Hematopoietic multipotent progenitor cell treated with erythropoietin and hydrocortisone succinate and interleukin-3 and kit ligand, for 8 days (in vitro differentiated cells): ENCODE data around the gene NAMPT.
A peak's percentile ranks its signal among the peaks of the same experiment; 100 is the strongest.
"Not testable (repeated sequence)": the region's sequence is repeated elsewhere in the genome, so short reads cannot be mapped to it uniquely, and the experiment has no call there.

Experiments
- DNase-seq: peaks from one replicate; pipeline ENCODE4 v3.0.0-alpha.2; 2015

The NAMPT gene

DNA sequence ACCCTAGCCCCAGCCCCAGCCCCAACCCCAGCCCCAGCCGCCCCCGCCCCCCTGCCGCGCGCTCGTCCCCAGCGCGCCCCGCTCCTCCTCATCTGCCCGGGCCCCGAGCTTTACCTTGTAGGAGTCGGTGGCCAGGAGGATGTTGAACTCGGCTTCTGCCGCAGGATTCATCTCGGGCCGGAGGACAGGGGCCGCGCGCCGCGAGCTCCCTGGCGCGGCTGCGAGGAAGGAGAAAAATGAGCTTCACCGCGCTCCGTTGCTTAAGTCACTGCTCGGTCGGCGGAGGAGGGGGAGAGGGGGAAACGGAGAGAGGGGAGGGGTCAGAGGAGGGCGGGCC lies at the start of gene NAMPT:
Gene NAMPT (minus strand): TSS at position 270 of the 337 bp plus-strand sequence. CDS start 99 bp downstream, at position 171.
- no peak for DNase-seq

DNA sequence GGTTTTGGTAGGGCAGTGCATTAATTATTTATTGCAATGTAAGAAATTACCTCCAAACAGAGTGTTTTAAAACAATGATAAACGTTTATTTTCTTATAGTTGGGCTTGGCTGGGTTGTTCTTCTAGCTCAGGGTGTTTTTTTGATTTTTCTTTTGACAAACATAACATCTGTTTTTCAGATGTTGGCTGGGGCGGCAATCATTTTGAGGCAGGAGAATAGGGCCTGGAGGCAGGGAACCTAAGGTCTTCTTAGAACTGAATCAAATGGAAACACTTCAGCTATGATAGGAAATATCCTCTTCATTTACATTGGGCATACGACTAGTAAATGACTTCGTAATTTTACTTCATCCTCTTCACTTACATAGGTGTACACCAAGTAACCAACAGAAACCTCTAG lies 47.4 kb upstream of the NAMPT start:
- no peak for DNase-seq

DNA sequence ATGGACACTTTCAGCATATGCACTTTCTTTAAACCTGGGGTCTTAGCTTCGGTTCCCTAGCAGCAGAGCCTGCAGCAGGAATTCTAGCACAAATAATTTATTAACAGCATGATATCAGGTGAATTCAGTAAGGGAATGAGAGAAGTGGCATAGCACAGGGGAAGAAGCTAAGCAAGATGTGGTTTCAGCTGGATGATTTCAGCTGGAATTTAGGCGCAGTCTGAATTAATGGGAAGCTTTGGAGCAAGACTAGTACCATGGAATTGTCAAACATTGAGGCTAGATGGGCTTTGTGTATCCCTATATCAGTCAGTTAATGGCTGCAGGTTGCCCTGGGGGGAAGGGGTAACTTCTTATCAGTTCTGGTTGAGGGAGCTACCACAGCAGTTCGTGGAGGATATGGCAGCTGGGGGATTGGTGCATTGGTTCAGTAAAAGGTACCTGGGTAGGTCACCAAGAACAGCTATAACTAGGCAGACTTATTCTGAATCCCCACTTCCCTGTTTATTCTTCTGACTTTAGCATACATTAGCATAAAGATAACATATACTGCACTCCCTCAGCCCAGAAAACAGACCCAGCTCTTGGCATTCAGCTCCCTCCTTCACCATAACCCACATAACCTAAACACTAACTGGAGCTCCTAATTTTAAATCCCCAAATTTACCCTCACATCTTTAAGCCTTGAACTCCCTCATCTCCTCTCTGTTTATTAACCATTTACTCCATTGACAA lies 46.8 kb upstream of the NAMPT start:
- DNase-seq, result no peak

DNA sequence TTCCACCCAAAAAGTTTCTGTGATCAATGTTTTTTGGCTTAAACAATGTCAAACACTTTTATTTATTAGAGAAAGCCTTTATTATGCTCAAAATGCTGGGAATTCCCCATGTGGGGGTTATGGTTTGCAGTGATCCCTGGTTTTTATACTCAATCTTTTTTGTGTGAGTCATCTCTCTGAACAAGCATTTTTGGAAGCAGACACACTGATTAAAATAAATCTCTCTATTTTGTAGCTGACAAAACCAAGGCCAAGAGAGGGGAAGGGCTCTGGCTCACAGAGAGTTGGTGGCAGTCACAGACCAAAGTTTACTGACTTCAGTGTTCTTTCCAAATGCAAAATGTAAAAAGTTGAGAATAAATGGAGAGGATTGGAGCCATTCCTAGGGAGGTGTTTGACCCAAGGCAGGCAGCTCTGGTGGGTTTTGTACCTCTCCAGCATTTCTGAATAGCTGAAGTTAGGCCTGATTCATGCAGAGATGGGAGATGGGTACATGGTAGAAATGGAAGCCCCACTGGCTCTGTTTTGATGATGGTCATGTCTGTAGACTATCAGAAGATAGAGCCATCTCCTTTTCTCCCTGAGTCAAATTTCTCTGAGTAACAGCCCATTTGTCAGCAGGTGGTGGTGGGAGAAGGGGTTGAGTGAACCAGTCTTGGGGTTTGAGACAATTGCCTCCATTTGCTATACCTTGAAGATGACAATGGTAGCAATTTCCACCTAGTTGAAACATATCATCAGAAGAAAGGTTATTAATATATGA lies 45.4 kb upstream of the NAMPT start:
- no peak for DNase-seq

DNA sequence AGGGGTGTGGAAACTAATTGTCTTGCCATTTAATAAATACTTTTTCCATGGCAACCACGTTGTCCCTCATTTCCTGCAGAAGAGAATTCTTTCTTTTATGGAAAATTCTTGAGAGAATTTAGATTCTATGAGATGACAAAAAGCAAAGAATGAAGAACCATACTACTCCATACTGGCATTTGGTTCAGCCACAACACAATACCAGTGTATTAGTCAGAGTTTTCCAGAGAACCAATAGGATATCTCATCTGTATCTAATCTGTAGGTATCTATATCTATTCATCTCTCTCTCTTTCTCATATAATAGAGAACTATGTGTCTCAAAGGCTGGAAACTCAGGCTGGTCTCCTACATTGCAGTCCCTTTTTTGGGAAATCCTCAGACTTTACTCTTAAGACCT lies 44.6 kb upstream of the NAMPT start:
- DNase-seq, result no peak

DNA sequence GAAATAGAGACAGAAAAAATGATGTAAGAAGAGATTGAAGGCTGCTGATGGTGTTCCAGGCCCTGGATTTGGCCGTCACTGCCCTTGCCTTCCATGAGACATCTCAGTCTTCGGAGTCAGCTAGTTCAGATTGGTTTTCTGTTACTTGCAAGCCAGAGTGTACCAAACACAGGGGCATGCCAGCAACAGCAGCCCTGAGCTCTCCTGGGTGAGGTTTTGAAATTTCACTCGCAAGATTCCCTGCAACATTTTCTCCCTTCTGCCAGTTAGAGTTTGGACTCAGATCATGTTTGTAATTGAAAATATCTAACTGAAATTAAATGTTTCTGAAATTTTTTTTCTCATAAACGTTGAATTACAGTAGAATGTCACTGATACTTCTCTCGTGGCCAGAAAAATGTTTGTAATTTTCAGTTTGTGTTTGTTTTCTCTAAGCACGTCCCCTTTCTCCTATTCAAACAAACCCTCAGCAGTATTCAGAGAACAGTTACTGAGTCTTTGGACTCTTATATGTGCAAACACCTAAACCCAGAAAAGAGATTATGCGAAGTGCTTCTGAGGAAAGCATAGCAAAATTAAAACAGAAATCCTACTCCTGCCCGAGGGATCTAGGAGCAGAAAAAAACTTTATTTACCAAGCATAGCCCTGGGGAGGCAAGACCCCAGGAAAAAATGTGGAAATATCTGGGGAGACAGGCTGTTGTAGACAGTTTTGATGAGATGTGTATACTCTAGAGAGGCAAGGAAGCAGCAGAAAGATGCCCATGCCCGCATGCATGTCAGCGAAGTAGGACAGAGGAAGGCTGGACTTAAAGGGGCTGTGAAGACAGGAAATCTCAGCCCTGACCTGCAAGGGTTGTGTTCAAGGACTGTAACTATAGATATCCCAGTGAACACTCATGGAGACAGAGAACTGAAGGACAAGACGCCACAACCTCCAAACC lies 43.0 kb upstream of the NAMPT start:
- DNase-seq, result no peak

DNA sequence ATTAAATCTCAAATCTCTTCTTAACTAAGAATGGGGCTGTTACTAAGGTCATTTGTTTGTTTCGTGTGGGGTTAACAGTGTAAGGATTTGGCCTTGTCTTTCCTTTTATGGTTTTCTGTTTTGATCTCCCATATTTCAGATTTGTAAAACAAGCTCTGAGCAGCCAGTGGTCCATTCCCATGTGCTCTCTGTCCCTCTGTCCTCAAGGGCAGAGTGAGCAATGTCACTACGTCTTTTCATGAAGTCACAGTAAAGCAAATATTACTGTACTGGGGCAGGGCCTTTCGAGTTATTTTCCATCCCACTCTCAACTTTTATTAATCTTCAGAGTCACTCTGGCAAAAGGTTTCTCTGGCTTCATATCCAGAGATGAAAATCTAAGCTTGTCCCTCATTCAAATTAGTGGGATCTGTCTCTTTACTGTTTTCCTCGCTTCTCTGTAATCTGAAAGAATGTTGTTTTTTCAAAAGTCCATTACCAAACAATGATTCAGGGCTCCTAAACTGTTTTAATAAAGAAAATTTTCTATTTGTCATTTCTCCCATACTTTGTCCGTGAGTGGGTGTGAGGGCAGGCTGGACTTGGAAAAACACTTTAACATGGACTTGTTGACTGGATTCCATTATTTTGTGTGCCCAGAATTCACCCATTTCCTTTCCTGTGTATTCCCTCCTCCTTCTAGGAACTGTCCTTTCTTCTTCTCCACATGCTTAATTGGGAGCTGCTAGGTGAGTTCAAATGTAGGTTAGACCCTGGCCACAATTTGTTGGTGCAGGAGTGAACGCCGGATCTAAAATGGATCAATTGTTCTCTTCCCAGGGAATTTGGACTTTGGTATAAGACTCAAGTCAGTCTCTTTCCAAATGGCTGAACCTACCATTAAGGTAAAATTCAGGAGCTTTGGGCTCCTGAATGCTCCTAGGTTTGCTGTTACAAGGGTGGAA lies 42.1 kb upstream of the NAMPT start:
- DNase-seq, result no peak

DNA sequence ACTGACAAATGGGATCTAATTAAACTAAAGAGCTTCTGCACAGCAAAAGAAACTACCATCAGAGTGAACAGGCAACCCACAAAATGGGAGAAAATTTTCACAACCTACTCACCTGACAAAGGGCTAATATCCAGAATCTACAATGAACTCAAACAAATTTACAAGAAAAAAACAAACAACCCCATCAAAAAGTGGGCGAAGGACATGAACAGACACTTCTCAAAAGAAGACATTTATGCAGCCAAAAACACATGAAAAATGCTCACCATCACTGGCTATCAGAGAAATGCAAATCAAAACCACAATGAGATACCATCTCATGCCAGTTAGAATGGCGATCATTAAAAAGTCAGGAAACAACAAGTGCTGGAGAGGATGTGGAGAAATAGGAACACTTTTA lies 39.7 kb upstream of the NAMPT start:
- not testable (repeated sequence) for DNase-seq

DNA sequence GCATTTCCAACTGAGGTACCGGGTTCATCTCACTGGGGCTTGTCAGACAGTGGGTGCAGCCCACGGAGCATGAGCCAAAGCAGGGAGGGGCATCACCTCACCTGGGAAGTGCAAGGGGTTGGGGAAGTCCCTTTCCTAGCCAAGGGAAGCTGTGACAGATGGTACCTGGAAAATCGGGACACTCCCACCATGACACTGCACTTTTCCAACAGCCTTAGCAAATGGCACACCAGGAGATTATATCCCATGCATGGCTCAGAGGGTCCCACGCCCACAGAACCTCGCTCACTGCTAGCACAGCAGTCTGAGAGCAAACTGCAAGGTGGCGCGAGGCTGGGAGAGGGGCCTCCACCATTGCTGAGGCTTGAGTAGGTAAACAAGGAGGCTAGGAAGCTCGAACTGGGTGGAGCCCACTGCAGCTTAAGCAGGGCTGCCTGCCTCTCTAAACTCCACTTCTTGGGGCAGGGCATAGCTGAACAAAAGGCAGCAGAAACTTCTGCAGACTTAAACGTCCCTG lies 35.5 kb upstream of the NAMPT start:
- not testable (repeated sequence) for DNase-seq

DNA sequence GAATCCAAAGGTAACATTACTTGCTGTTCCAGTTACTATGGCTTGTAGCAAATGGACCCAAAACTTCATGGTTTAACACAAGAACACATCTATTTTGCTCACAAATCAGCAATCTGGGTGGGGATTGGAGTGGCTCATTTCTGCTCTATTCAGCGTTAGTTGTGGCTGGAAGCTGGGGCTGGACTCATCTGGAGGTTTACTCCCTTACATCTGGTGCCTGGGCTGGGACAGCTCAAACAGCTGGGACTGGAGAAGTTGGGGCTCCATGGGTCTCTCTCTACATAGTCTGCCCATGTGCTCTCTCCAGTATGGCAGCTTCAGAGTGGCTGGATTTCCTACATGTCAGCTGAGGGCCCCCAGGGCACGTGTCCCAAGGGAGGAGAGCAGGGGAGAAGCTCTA lies 33.7 kb upstream of the NAMPT start:
- DNase-seq, result no peak

DNA sequence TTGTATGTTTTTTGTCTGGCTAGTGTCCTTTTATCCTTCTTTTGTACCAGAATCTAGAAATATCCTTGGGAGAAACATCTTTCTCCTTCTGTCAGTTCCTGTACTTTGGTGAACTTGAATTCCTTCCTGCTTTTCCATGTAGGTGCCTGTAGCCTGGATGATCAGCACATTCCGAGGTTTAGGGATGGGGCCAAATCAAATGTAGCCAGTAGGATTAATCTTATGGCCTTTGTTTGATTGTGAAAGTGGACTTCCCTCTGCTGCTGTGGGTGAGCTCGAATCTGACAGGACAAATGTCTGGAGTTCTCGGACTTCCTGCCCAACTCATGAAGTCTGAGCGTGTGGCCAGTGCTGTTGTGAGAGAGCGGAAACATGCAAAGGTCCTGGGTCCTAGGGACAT lies 33.2 kb upstream of the NAMPT start:
- no peak for DNase-seq

DNA sequence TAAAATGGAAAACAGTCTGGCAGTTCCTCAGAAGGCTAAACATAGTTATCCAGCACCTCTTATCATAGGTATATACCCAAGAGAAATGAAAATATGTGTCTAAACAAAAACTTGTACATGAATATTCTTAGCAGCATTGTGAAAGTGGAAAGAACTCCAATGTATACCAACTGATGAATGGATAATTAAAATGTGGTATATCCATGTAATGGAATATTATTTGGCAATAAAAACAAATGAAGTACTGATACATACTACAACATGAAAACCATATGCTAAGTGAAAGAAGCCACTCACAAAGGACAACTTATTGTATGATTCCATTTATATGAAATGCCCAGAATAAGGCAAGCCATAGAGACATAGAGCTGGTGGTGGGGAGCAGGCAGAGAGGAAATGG lies 32.2 kb upstream of the NAMPT start:
- no peak for DNase-seq

DNA sequence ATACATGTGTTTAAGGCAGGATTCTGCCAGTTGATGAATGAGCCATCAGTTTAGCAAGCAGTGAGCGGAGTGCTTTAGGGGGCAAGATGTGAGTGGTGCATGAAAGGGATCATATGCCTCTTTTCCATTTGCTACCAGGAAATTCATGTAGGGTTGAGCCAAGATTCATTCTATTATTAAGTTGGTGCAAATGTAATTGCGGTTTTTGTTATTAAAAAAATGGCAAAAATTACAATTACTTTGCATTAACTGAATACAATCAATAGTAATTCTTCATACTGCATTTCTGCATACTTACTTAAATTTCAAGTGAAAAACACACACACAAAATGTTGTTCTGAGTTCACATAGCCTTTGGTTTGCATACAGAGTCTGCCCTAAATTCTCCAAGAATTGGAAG lies 30.1 kb upstream of the NAMPT start:
- no peak for DNase-seq

DNA sequence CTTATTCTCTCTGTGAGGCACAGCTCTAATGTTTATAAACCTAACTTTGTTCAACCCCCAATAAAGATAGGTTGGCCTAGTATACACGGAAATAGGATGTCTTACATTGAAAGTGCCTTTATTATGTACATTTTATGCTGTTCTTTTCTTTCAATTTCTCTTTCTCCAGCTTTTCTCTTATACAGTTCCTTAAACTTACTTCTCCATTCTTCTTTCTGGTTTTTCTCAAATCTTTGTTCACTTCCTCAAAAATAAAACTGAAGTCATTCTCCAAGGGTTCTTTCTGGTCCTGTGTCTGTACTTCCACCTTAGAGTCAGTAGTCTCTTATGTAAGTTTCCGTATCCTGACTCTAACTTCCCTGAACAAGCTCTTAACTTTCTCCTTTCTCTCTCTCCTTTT lies 29.2 kb upstream of the NAMPT start:
- peak; percentile 13 for DNase-seq

DNA sequence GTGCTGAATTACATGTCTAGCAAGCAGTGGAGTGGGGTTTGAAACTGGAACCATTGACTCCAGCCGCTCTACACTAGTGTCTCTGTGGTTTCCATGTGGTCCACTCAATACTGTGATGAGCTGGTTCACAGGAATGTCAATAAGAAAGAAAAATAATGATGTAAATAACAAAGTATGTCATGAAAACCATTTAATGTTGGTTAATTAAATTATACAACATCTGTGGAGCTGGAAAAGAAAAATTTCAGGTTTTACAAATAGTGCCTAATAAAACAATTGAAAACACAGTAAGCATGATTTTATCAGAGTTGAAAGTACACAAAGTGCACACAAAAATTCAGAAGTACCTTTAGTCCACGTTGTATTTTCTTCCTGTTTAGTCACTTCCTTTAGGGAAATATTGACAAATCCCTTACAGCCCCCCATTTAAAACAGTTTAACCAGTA lies 28.7 kb upstream of the NAMPT start:
- no peak for DNase-seq

DNA sequence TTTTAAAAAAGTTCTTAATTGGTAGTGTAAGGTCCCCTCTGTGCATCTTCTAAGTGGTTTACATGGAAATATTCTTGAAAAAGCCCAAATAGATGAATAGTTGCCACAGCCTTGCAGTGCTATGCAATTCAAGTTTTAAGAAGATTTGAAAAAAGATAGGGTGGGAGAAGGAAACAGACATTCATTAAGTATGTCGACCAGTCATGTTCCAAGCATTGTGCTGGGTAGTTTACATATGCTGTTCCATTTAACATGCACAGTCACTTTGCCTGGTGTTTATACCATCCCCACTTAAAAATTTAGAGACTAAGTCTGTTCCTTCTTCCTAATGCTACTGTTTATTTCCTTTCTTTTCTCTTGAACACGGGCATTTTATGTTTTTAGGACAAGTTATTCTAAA lies 28.1 kb upstream of the NAMPT start:
- DNase-seq, result no peak

DNA sequence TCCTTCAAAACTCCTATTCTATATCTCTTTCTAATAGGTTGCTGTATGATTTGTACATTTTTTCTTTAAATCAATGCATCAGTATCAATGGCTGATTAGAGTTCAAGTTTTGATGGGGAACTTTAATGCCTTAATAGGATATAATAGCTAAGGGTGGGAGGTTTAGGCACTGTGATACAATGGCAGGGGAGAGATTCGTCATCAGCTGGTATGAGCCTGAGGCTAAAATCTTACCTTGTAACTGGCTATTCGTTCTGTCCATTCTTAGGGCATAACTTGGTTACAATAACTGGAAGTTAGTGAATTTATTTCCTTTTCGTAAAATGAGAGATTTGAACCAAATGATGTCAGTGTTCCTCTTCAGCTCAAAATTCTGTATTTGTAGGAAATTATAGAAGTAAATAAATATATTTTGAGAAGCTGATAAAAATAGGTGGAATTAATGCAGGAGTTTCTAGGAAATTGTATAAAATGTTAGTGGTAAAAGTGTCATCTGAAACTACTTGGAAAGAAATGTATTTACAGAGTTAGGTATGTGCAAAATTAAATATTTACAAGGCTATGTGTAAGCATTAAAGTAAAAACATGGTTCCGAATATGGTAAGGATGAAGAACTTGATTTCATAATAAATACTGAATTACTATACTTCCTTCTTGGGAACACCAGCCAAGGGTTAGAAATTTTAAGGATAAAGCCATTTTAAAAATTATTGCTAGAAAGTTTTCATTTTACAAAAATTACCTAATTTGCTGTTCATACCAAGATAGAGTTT lies 27.5 kb upstream of the NAMPT start:
- DNase-seq, result no peak

DNA sequence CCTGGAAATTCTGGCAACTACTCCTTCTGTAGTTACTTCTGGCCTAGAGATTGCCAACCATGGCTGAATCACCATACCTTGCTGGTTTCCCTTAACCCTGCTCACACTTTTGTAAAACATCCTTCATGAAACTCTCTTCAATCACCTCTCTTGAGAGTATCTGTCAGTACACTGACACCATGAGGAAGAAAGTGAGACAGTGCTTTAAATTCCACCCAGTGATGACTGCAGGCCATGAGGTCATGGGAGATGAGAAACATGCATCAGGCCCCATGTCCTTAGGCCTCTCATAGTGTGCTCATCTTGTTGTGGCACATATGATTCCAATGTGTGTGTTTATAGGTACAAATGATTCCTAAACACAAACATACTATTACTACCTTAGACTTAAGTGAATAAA lies 24.6 kb upstream of the NAMPT start:
- no peak for DNase-seq

DNA sequence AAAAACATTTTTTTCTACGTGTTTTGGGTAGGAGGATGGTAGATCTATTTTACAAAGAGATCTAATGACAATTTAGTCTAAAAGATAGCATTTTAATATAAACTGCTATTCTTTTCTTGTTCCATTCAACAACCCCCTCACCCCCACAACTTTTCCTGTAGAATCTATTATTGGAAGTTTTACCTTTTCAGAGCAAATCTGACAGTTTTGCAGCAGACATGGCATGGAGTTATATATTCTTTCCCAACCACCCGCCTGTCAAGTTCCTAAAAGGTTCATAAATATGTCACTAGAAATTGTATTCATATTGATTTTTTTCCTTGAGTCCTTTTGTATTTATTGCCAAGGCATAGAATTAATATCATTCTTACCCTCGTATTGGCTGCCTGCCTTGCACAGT lies 21.5 kb upstream of the NAMPT start:
- DNase-seq, result no peak

DNA sequence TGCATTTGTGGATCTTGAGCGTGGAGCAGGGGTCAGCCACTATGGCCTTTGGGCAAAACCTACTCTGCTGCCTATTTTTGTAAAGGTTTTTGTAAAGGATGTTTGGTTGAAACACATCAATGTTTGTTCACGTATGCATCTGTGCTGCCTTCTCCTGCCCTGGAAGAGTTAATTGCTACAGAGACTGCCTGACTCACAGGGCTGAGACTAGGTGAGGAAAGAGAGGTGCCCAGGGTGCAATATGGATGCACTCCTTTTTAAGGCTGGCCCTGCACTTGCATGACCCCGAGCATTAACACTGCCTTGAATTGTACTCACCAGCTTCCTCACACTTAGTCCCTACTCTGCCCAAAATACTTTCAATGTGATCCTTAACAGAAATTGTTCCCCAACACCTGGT lies 20.9 kb upstream of the NAMPT start:
- no peak for DNase-seq

DNA sequence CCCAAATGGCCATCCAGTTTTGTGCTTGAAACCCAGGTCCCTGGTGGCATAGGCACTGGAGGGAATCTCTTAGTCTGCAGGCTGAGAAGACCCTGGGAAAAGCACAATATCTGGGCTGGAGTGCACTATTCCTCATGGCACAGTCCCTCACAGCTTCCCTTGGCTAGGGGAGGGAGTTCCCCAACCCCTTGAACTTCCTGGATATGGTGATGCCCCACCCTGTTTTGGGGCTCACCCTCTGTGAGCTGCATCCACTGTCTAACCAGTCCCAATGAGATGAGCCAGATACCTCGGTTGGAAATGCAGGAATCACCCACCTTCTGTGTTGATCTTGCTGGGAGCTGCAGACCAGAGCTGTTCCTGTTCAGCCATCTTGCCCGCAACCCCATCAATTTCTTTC lies 19.8 kb upstream of the NAMPT start:
- no peak for DNase-seq
